Measurements from ENCODE around the gene RGS10. TPM values are rescaled to one million over a fixed set of nuclear protein-coding genes. Genes with fewer than 3 reads are reported as not detected.
"Not testable (repeated sequence)": the region's sequence is repeated elsewhere in the genome, so short reads cannot be mapped to it uniquely, and the experiment has no call there.

The RGS10 gene
- total RNA-seq, 2 donors from 2014 or later, result 17.8 to 23.6 TPM

GRCh38 chr10:119537953-119538630 is 4.4 kb downstream of the RGS10 start:
- Histone ChIP-seq H3K9ac (ENCODE audit: low read depth in 2 of 2, low read length in 2 of 2) (peak overlapping the region in 1 of 2 donors; percentile 38), H3K4me1 (peaks cover 19% of the 10 kb centered on the region), H3K4me3 (no peak overlapping the region), H3K27me3 (no peaks in the 10 kb centered on the region), H3K9me3 (no peaks in the 10 kb centered on the region), H3K36me3 (no peaks in the 10 kb centered on the region), H3K27ac (peak overlapping the region; percentile 46)
- no peak for TF ChIP-seq CTCF (IDR thresholded peaks at IDR 0.05)
- no peak for DNase-seq
- intact Hi-C loops (cut with DNase I), result no loop called here

- H3K4me3 ChIP-seq, result no peak overlapping the region
- no peaks in the 10 kb centered on the region for H3K9me3 ChIP-seq
- intact Hi-C loops (cut with DNase I), result no loop called here
Observed at GRCh38 chr10:119536508-119537025, 6.0 kb downstream of the RGS10 start.

GRCh38 chr10:119535837-119536507 is 6.5 kb downstream of the RGS10 start:
- Histone ChIP-seq H3K36me3 (no peaks in the 10 kb centered on the region), H3K27me3 (no peaks in the 10 kb centered on the region), H3K27ac (no peak overlapping the region), H3K4me3 (no peak overlapping the region), H3K9me3 (no peaks in the 10 kb centered on the region), H3K4me1 (peaks cover 19% of the 10 kb centered on the region), H3K9ac (ENCODE audit: low read depth in 2 of 2, low read length in 2 of 2) (no peak overlapping the region)
- no peak for DNase-seq
- intact Hi-C loops (cut with DNase I), result no loop called here
- TF ChIP-seq CTCF (IDR thresholded peaks at IDR 0.05), result no peak

More at GRCh38 chr10:119536508-119537025, 6.0 kb downstream of the RGS10 start:
- Histone ChIP-seq H3K9ac (ENCODE audit: low read depth in 2 of 2, low read length in 2 of 2) (no peak overlapping the region), H3K4me1 (peaks cover 19% of the 10 kb centered on the region), H3K27ac (peak overlapping the region; percentile 0), H3K27me3 (no peaks in the 10 kb centered on the region), H3K36me3 (no peaks in the 10 kb centered on the region)
- TF ChIP-seq CTCF (IDR thresholded peaks at IDR 0.05), result no peak
- DNase-seq, result no peak

- Histone ChIP-seq H3K4me1 (peaks cover 19% of the 10 kb centered on the region), H3K27ac (no peak overlapping the region)
- no peak for TF ChIP-seq CTCF (IDR thresholded peaks at IDR 0.05)
Observed at GRCh38 chr10:119535305-119535704, 7.2 kb downstream of the RGS10 start.

GRCh38 chr10:119533473-119533872 is 9.0 kb downstream of the RGS10 start:
- H3K9me3 ChIP-seq, result no peaks in the 10 kb centered on the region
- no peak overlapping the region for H3K9ac ChIP-seq (ENCODE audit: low read depth in 2 of 2, low read length in 2 of 2)
- DNase-seq, result no peak
- intact Hi-C loops (cut with DNase I), result no loop called here
- peaks cover 8% of the 10 kb centered on the region for H3K4me1 ChIP-seq
- no peak overlapping the region for H3K4me3 ChIP-seq
- H3K27me3 ChIP-seq, result no peaks in the 10 kb centered on the region
- no peak overlapping the region for H3K27ac ChIP-seq
- no peaks in the 10 kb centered on the region for H3K36me3 ChIP-seq
- TF ChIP-seq CTCF (IDR thresholded peaks at IDR 0.05), result no peak

More at GRCh38 chr10:119535305-119535704, 7.2 kb downstream of the RGS10 start:
- Histone ChIP-seq H3K36me3 (no peaks in the 10 kb centered on the region), H3K9me3 (no peaks in the 10 kb centered on the region), H3K9ac (ENCODE audit: low read depth in 2 of 2, low read length in 2 of 2) (no peak overlapping the region), H3K27me3 (no peaks in the 10 kb centered on the region), H3K4me3 (no peak overlapping the region)
- intact Hi-C loops (cut with DNase I), result no loop called here
- no peak for DNase-seq

- H3K4me1 ChIP-seq; intact Hi-C loops (cut with DNase I); H3K36me3 ChIP-seq; DNase-seq; H3K27me3 ChIP-seq; H3K9ac ChIP-seq (ENCODE audit: low read depth in 2 of 2, low read length in 2 of 2); H3K27ac ChIP-seq; H3K9me3 ChIP-seq; H3K4me3 ChIP-seq: not testable (repeated sequence)
Observed at GRCh38 chr10:119532791-119533190, 9.7 kb downstream of the RGS10 start.

GRCh38 chr10:119532251-119532650 is 10.3 kb downstream of the RGS10 start:
- H3K27me3 ChIP-seq; H3K4me3 ChIP-seq; H3K36me3 ChIP-seq; H3K27ac ChIP-seq; H3K9ac ChIP-seq (ENCODE audit: low read depth in 2 of 2, low read length in 2 of 2); H3K9me3 ChIP-seq; H3K4me1 ChIP-seq; intact Hi-C loops (cut with DNase I); DNase-seq: not testable (repeated sequence)

Data from colonic mucosa (tissue), 4 donors.